ENCODE results near the gene PRPH. TPM values are rescaled to one million over a fixed set of nuclear protein-coding genes. Genes with fewer than 3 reads are reported as not detected.
A peak's percentile ranks its signal among the peaks of the same experiment; 100 is the strongest.

PRPH gene
- total and polyA plus RNA-seq, 10 of the 15 experiments (the other 5 are each of a cell fraction or from before 2014, with no cell fraction given) = 0.09 to 0.45 (median 0.19) TPM; not detected in 3

DNA sequence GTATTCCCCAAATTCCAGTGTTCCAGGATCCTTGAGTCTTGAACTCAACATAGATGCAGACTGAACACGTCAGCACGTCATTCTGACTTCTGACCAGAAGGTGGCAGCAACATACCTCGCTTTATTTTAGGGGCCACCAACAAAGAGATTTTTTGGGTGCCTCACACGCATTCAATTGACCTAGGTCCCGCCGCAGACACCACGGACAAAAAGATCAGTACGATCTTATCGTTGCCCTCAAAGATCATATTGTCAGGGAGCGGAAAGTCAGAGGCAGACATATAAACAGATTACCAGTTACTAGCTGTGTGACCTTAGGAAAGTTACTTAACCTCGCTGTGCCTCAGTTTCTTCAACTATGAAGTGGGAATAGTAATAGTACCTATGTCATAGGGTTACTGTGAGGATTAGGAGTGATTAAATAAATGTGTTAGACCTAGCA is 6.5 kb upstream of the PRPH start:
- ATAC-seq (peak; percentile 80), FAIRE-seq (peak; percentile 94), DNase-seq (ENCODE audit: low read depth, low spot score) (peak; percentile 19)
- no peak overlapping the region for H3K4me2 ChIP-seq (ENCODE audit: control insufficient read depth, insufficient read depth)
- H3K36me3 ChIP-seq (ENCODE audit: control insufficient read depth in 2 of 2, insufficient read depth in 2 of 2, low read length in 1 of 2) = no peaks in the 10 kb centered on the region
- ChIA-PET SMC1A (ENCODE audit: uncharacterized antibody, unreplicated experiment) (interaction anchor here (0.9 to 4.6 kb wide), 17 partner anchors 9 to 292 kb away, joined by 3 to 46 read pairs (median 6); partner anchors contain the start of genes DNAJC22 and TROAP), RAD21 (ENCODE audit: unreplicated experiment) (interaction anchor here (0.6 to 4.4 kb wide), 12 partner anchors 9 to 292 kb away, joined by 3 to 54 read pairs (median 6); partner anchors contain the start of gene DNAJC22), CTCF (interaction anchor here (0.7 to 16.2 kb wide), 38 partner anchors 9 to 315 kb away, joined by 3 to 231 read pairs (median 5); partner anchors contain the start of genes C1QL4, DNAJC22 and TROAP), POLR2A (interaction anchor here (0.9 kb wide), 1 partner anchor 23 kb away, joined by 3 read pairs; no protein-coding TSS in a partner anchor)
- H4K20me1 ChIP-seq (ENCODE audit: control insufficient read depth, insufficient read depth) = no peaks in the 10 kb centered on the region
- H3K4me3 ChIP-seq = no peak overlapping the region
- intact Hi-C loops (cut with micrococcal nuclease; ENCODE audit: unreplicated experiment) = loop anchor here (1.0 kb wide), 3 partner anchors 54 to 226 kb away; no protein-coding TSS in a partner anchor
- WGBS (ENCODE audit: insufficient coverage, insufficient replicate concordance, low lambda C conversion rate, missing lambda C conversion rate) = 9% methylated on average over 11 of the region's 11 CpGs
- H3K27me3 ChIP-seq (replicated peaks in 1 of 2; ENCODE audit: control insufficient read depth in 2 of 2, insufficient read depth in 2 of 2, low read length in 1 of 2) = peaks cover 0 to 2% of the 10 kb centered on the region in 2 experiments; a peak in 2 of 4 replicates
- no peak overlapping the region for H3K27ac ChIP-seq (ENCODE audit: control insufficient read depth, insufficient read depth)
- no peaks in the 10 kb centered on the region for H3K9me3 ChIP-seq (replicated peaks; ENCODE audit: control insufficient read depth, insufficient read depth, low read length)
- no peaks in the 10 kb centered on the region for H3K79me2 ChIP-seq (ENCODE audit: control insufficient read depth, insufficient read depth, low read length)
- H2AFZ ChIP-seq (ENCODE audit: control insufficient read depth, low read depth, low read length) = no peak overlapping the region
- no peaks in the 10 kb centered on the region for H3K4me1 ChIP-seq (ENCODE audit: control insufficient read depth, insufficient read depth, low read length)
- no peak overlapping the region for H3K9ac ChIP-seq (ENCODE audit: control insufficient read depth, insufficient read depth, low read length)
- in situ Hi-C loops (cut with MboI) = loop anchor here (5.0 kb wide), 1 partner anchor 49 kb away; the partner anchor contains the start of gene C1QL4
- no TSS peak for BruUV-seq (replicated peaks)
- TF ChIP-seq MTA3 (IDR thresholded peaks at IDR 0.05; ENCODE audit: borderline replicate concordance, low read length) (no peak), ZNF274 (IDR thresholded peaks at IDR 0.05; ENCODE audit: insufficient read depth, insufficient read length) (no peak), NBN (IDR thresholded peaks at IDR 0.05) (no peak), SUPT20H (IDR thresholded peaks at IDR 0.05; ENCODE audit: borderline replicate concordance, control insufficient read depth, low read depth, low read length) (no peak), RAD51 (IDR thresholded peaks at IDR 0.05) (no peak), NFXL1 (IDR thresholded peaks at IDR 0.05; ENCODE audit: borderline replicate concordance) (0 out of 2 replicates have a peak, but pooled peaks have one; percentile 24), MLLT1 (IDR thresholded peaks at IDR 0.05) (no peak), POLR2A (IDR thresholded peaks at IDR 0.05; ENCODE audit: low read depth, low read length) (no peak), KDM1A (IDR thresholded peaks at IDR 0.05; ENCODE audit: borderline replicate concordance) (no peak), TCF7 (IDR thresholded peaks at IDR 0.05; ENCODE audit: borderline replicate concordance) (no peak), SMAD5 (IDR thresholded peaks at IDR 0.05; ENCODE audit: low read depth) (no peak), POLR2AphosphoS5 (IDR thresholded peaks at IDR 0.05; ENCODE audit: low read length) (no peak), NFYB (IDR thresholded peaks at IDR 0.05; ENCODE audit: insufficient read depth, low read depth, low read length) (no peak), FOXK2 (IDR thresholded peaks at IDR 0.05) (no peak), FOS (IDR thresholded peaks at IDR 0.05; ENCODE audit: borderline replicate concordance, extremely low read depth, insufficient read length) (no peak), E2F4 (IDR thresholded peaks at IDR 0.05; ENCODE audit: low read depth, low read length) (no peak), ZSCAN29 (IDR thresholded peaks at IDR 0.05) (no peak), ATF7 (IDR thresholded peaks at IDR 0.05; ENCODE audit: low read depth) (peak; percentile 61; the same call in 1 of the 2 replicates), ZNF24 (IDR thresholded peaks at IDR 0.05) (no peak), EED (IDR thresholded peaks at IDR 0.05; ENCODE audit: low read depth) (no peak), EZH2 (IDR thresholded peaks at IDR 0.05; ENCODE audit: borderline replicate concordance, control insufficient read depth, low read depth, low read length) (no peak), IRF4 (IDR thresholded peaks at IDR 0.05; ENCODE audit: low read depth, low read length) (no peak), MEF2B (IDR thresholded peaks at IDR 0.05; ENCODE audit: partially characterized antibody, poor library complexity, severe bottlenecking) (no peak), ESRRA (IDR thresholded peaks at IDR 0.05; ENCODE audit: low read length) (no peak)
- TF ChIP-seq, protein P1, sequence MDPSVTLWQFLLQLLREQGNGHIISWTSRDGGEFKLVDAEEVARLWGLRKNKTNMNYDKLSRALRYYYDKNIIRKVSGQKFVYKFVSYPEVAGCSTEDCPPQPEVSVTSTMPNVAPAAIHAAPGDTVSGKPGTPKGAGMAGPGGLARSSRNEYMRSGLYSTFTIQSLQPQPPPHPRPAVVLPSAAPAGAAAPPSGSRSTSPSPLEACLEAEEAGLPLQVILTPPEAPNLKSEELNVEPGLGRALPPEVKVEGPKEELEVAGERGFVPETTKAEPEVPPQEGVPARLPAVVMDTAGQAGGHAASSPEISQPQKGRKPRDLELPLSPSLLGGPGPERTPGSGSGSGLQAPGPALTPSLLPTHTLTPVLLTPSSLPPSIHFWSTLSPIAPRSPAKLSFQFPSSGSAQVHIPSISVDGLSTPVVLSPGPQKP (IDR thresholded peaks at IDR 0.05; ENCODE audit: low read depth, low read length) = no peak
